Measurements from ENCODE around the gene ULBP3.
"Not testable (repeated sequence)": the region's sequence is repeated elsewhere in the genome, so short reads cannot be mapped to it uniquely, and the experiment has no call there.

Gene ULBP3

DNA sequence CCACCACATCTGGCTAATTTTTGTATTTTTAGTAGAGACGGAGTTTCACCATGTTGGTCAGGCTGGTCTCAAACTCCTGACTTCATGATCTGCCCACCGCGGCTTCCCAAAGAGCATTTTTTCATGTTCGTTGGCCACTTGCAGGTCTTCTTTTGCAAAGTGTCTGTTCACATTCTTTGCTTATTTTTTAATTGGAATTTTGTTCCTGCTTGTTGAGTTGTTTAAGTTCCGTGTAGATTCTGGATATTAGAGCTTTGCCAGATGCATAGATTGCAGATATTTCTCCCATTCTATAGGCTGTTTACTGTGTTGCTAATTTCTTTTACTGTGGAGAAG is 51.8 kb downstream of the ULBP3 start:
- not testable (repeated sequence) for DNase-seq (ENCODE audit: low read depth in 1 of 2, low spot score in 1 of 2)

DNA sequence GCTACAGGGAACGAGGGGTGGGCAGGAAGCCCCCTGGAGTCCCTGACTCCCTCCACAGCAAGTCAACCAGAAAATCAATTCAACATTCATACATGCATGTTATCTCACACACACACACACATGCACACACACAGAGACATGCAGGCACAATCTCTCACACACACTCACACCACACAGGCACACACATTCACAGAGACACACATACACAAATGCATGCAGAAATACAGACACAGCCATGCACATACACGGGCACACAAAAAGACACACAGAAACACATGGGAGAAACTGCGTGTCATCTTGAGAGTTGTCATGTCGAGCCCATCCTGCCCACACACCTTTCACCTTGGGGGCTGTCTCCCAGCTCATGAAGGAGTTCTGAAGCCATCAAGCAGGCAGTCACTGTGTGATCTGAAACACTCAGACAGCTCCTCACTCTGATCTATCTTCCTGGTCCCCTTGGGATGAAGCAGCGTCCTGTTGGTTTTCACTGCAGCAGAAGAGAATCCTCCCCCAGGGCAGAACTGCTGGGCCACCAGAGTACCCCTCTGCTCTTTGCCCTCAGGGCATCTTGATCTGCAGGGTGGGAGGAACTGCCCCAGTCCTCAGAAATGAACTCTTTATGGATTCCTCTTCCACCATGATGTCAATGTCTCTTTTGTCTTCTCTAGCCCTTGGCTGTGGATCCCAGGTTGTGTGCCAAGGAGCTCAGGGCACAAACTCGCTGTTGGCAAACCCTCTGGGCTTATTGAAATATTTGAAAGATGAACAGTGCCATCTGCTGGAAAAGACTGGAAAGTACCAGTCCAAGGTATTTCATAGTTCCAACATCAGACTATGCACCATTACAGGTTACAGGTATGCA is 52.4 kb downstream of the ULBP3 start:
- no peak for DNase-seq (ENCODE audit: low read depth in 1 of 2, low spot score in 1 of 2)

DNA sequence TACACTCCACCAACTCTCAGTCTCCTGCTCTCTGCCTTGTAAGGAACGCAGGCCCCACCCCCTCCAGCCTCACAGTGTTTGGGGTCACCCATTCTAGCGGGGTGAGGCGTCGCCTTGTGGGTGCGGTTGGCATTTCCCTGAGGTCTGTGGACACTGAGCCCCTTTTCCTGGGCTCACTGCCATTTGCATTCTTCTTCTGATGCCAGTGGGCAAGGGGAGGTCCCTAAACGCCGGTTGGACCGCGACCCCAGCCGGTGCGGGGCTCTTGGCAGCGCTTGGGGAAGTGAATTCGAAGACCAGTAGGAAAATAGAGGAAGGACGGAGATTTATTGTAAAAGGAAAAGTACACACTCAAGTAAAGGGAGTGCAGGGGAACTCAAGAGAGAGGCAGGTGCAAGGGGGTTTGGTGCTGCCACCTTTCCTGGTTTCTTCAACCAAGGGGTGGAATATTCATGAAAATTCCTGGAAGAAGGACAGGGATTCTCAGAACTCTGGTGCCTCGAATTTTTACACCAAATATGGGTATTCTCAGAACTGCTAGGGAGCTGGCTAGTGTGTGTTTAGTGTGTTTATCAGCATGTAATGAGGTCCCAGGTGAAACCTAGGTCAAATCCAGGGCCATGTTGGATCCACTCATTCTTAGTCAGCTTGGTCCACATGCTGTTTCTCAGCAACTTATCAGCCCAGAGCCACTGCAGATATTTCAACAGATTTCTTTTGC is 53.5 kb downstream of the ULBP3 start:
- not testable (repeated sequence) for DNase-seq (ENCODE audit: low read depth in 1 of 2, low spot score in 1 of 2)

DNA sequence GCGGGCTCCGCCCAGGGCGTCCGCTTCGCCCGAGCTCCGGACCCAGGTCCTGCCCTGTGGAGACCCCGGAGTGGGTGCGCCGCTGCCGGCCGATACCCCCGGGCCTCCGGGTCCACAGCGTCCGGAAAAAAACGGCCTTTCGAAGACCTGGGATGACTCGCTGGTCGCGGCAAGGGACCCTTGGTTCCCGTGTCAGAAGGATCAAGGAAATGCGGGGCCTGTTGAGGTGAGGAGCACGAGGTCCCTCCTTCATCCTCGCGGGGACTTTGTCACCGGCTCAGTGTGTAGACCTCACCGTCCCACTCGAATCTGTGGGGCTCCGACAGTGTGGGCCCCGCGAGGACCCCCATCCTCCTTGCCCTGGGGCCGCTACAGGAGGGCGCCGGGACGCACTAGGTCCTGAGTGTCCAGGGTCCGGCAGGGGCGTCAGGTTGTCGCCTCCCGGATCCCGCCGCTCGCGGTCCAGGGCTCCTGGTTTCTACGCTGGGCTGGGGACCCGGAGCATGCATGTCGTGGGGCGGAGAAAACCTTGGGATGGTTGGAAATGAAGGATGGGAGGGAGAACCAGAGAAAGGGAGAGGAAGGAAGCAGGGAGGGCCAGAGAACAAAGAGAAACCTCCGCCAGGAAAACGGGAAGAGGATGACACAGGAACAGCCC is 54.2 kb downstream of the ULBP3 start:
- not testable (repeated sequence) for DNase-seq (ENCODE audit: low read depth in 1 of 2, low spot score in 1 of 2)

DNA sequence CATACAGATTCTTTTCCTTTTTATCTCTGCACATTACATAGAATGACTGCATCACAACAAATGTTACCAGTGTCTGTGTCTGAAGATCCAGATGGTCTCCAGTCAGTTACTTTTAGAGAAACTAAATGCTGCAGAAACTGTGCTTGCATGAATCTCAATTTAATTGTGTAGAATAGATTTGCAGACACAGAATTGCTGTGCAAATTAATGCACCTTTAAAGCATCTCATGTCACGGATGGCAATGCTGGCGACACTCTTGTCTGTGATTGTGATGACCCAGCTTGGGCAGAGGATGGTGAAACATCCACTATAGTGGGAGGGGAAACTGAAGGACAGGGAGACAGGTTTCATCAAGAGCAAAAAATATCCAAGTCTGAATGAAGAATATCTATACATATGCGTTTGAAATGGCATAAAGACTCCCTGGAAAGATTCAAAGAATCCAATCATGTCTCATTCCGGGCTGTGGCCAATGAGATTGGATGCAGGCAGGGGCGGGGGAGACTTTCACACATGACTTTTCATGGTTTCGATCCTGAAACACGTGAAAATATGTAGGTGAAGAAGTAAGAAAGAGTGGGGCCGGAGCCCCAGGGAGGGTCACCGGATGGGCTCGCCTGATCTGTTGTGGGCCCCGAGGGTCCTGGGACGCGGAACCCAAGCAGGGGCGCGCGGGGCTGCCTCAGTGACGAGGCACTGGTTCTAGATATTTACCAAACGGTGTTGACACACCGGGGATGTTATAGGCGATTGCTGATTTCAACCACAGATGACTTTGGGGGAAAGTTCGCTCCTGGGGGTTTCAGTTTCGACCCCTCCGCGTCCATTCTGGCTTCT is 54.9 kb downstream of the ULBP3 start:
- DNase-seq (ENCODE audit: low read depth in 1 of 2, low spot score in 1 of 2) = not testable (repeated sequence)

DNA sequence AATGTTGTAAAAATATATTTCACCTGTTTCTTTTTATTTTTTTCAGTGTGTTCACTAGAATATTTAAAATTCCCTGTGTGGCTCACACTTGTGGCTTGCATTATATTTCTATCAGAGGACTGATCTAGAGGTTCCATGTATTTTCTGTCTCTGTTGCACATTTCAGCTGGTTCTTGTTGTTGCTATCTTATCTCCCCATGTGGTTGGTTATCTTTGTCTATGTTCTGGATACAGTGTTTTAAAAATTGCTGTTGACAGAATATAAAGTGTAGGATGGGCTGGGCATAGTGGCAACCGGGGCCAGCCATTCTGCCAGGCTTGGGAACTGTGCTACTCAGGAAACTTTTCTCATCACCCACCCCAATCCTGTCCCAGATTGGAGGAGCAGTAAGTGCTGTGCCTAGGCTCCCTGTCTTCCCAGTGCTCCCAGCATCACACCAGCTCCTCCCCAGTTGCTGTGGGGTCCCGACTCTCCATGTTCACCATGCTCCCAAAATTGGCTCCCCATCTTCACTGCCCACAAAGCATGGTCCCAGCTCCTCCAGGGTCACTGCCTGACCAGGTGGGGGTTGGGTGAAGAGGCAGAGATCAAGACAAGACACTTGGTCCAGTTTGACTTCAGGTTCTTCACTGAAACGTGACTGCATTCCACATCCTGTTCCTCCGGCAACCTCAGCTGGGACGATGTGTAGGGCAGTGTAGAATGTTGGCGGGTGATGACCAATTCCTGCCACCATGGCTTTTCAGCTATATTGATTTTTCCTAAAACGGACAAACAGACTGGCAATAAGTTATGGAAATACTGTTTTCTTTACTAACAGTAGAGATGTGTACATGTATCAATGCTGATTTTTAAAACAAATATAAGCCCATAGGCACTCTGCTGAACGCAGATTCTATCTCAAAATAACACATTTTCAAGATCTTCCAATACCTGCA is 55.8 kb downstream of the ULBP3 start:
- DNase-seq (ENCODE audit: low read depth in 1 of 2, low spot score in 1 of 2) = not testable (repeated sequence)
